SK-N-MC (cell line): Measurements from ENCODE around the gene DIAPH1.

ENCODE experiments used
- DNase-seq: peaks from one replicate; pipeline ENCODE4 v3.0.0-alpha.2; 2011; ENCODE audit warnings: low read depth, low spot score
- H3K27ac ChIP-seq: fragments of 200-600 bp; sonication (generic); 2 replicates; pipeline ENCODE4 v1.5.1; 2016; ENCODE audit warnings: mixed run types
- H3K36me3 ChIP-seq: fragments of 200-600 bp; sonication (generic); 2 replicates; pipeline ENCODE4 v1.6.1; 2017; ENCODE audit warnings: antibody characterized with exemption, low read length, mixed read lengths; ENCODE audit not compliant: insufficient read depth
- H3K4me3 ChIP-seq: fragments of 200-600 bp; sonication (generic); 2 replicates; pipeline ENCODE4 v1.5.1; 2016
- H3K9ac ChIP-seq: fragments of 200-600 bp; sonication (generic); 2 replicates; pipeline ENCODE4 v1.8.0; 2017; ENCODE audit warnings: mixed run types, mixed read lengths; ENCODE audit not compliant: insufficient read length
- H3K9me3 ChIP-seq: fragments of 200-600 bp; sonication (generic); 2 replicates; pipeline ENCODE4 v1.6.1; 2017; ENCODE audit warnings: low read depth, mild to moderate bottlenecking, antibody characterized with exemption, low read length, moderate library complexity, mixed read lengths
- EZH2 ChIP-seq: fragments of 200-600 bp; sonication (generic); IDR thresholded peaks from one replicate; pipeline ENCODE4 v1.6.1; 2017; ENCODE audit warnings: antibody characterized with exemption
- FOXP2 ChIP-seq: optimal IDR thresholded peaks from 2 replicates; pipeline ENCODE3; 2011; ENCODE audit warnings: mild to moderate bottlenecking, moderate library complexity; ENCODE audit not compliant: insufficient read depth; ENCODE audit errors: extremely low read length, control extremely low read depth
- POLR2AphosphoS5 ChIP-seq: IDR thresholded peaks from 2 replicates; pipeline ENCODE4 v1.6.1; 2012; ENCODE audit warnings: mild to moderate bottlenecking, low read depth, low read length, borderline replicate concordance

The DIAPH1 gene

GRCh38 chr5:141609044-141609443 is 9.8 kb downstream of the DIAPH1 start:
- H3K27ac ChIP-seq, result no peak overlapping the region
- peaks cover 5% of the 10 kb centered on the region; the same call in 1 of the 2 replicates for H3K36me3 ChIP-seq
- H3K9ac ChIP-seq, result no peak overlapping the region
- no peak for TF ChIP-seq FOXP2
- TF ChIP-seq EZH2, result no peak
- TF ChIP-seq POLR2AphosphoS5, result no peak
- no peak for DNase-seq
- H3K4me3 ChIP-seq, result no peak overlapping the region
- H3K9me3 ChIP-seq, result no peaks in the 10 kb centered on the region

- H3K36me3 ChIP-seq, result peaks cover 5% of the 10 kb centered on the region; the same call in 1 of the 2 replicates
- DNase-seq, result no peak
- no peak overlapping the region for H3K27ac ChIP-seq
- no peak overlapping the region for H3K9ac ChIP-seq
- no peaks in the 10 kb centered on the region for H3K9me3 ChIP-seq
- no peak overlapping the region for H3K4me3 ChIP-seq
- TF ChIP-seq EZH2, result no peak
- no peak for TF ChIP-seq FOXP2
- no peak for TF ChIP-seq POLR2AphosphoS5
These were observed 10.2 kb downstream of the DIAPH1 start for GRCh38 chr5:141608557-141608956.

- H3K4me3 ChIP-seq, result no peak overlapping the region
- H3K9me3 ChIP-seq, result no peaks in the 10 kb centered on the region
- no peak overlapping the region for H3K27ac ChIP-seq
- H3K9ac ChIP-seq, result no peak overlapping the region
- peaks cover 5% of the 10 kb centered on the region; the same call in 1 of the 2 replicates for H3K36me3 ChIP-seq
- no peak for DNase-seq
- TF ChIP-seq POLR2AphosphoS5 (no peak), FOXP2 (no peak), EZH2 (no peak)
These were observed 10.8 kb downstream of the DIAPH1 start for GRCh38 chr5:141608046-141608445.

GRCh38 chr5:141605523-141606277 is 13.1 kb downstream of the DIAPH1 start:
- H3K4me3 ChIP-seq, result peak overlapping the region; percentile 52
- TF ChIP-seq FOXP2, result no peak
- no peak for TF ChIP-seq POLR2AphosphoS5
- no peak for TF ChIP-seq EZH2
- peak overlapping the region; percentile 85 for H3K27ac ChIP-seq
- no peaks in the 10 kb centered on the region for H3K9me3 ChIP-seq
- no peaks in the 10 kb centered on the region for H3K36me3 ChIP-seq
- H3K9ac ChIP-seq, result peak overlapping the region; percentile 32
- peak; percentile 75 for DNase-seq

- TF ChIP-seq EZH2, result no peak
- no peak for TF ChIP-seq POLR2AphosphoS5
- TF ChIP-seq FOXP2, result no peak
- Histone ChIP-seq H3K27ac (peak overlapping the region; percentile 85; the same call in 1 of the 2 replicates), H3K36me3 (no peaks in the 10 kb centered on the region), H3K9ac (no peak overlapping the region), H3K4me3 (no peak overlapping the region), H3K9me3 (no peaks in the 10 kb centered on the region)
- DNase-seq, result no peak
These were observed 14.7 kb downstream of the DIAPH1 start for GRCh38 chr5:141603923-141604717.

- DNase-seq, result no peak
- Histone ChIP-seq H3K27ac (no peak overlapping the region), H3K9ac (no peak overlapping the region), H3K36me3 (no peaks in the 10 kb centered on the region; the same call in none of the 2 replicates), H3K4me3 (no peak overlapping the region), H3K9me3 (no peaks in the 10 kb centered on the region)
- no peak for TF ChIP-seq EZH2
- no peak for TF ChIP-seq POLR2AphosphoS5
- TF ChIP-seq FOXP2, result no peak
These were observed 16.2 kb downstream of the DIAPH1 start for GRCh38 chr5:141602606-141603005.

GRCh38 chr5:141598391-141599345 is 20.1 kb downstream of the DIAPH1 start:
- no peak for TF ChIP-seq FOXP2
- no peak for TF ChIP-seq EZH2
- TF ChIP-seq POLR2AphosphoS5, result no peak
- Histone ChIP-seq H3K9me3 (no peaks in the 10 kb centered on the region), H3K9ac (no peak overlapping the region), H3K4me3 (no peak overlapping the region), H3K36me3 (peaks cover 10% of the 10 kb centered on the region), H3K27ac (no peak overlapping the region)
- DNase-seq, result no peak

GRCh38 chr5:141597814-141598213 is 21.0 kb downstream of the DIAPH1 start:
- H3K4me3 ChIP-seq, result no peak overlapping the region
- H3K27ac ChIP-seq, result no peak overlapping the region
- H3K9ac ChIP-seq, result no peak overlapping the region
- TF ChIP-seq POLR2AphosphoS5 (no peak), FOXP2 (no peak), EZH2 (no peak)
- H3K9me3 ChIP-seq, result no peaks in the 10 kb centered on the region
- no peak for DNase-seq
- peaks cover 10% of the 10 kb centered on the region for H3K36me3 ChIP-seq
